Uterus (tissue), 2 donors: ENCODE results near the gene MYCBPAP.

Experiments
- POLR2A ChIP-seq, 2 donors: fragments of 450-650 bp; IDR thresholded peaks; one replicate each; pipeline ENCODE4 v1.6.1; 2016; ENCODE audit warnings: antibody characterized with exemption in 2 of 2, mild to moderate bottlenecking in 1 of 2, moderate library complexity in 1 of 2
- TF ChIP-seq, protein P1 (sequence below), 4 experiments: fragments of 200-600 bp in 2 of 4; fragments of 450-650 bp in 2 of 4; sonication (generic) in 2 of 4; IDR thresholded peaks; one replicate each; pipeline ENCODE4 v1.5.1; 2016 to 2019; ENCODE audit warnings: antibody characterized with exemption in 4 of 4, mild to moderate bottlenecking in 2 of 4, moderate library complexity in 1 of 4

DNA sequence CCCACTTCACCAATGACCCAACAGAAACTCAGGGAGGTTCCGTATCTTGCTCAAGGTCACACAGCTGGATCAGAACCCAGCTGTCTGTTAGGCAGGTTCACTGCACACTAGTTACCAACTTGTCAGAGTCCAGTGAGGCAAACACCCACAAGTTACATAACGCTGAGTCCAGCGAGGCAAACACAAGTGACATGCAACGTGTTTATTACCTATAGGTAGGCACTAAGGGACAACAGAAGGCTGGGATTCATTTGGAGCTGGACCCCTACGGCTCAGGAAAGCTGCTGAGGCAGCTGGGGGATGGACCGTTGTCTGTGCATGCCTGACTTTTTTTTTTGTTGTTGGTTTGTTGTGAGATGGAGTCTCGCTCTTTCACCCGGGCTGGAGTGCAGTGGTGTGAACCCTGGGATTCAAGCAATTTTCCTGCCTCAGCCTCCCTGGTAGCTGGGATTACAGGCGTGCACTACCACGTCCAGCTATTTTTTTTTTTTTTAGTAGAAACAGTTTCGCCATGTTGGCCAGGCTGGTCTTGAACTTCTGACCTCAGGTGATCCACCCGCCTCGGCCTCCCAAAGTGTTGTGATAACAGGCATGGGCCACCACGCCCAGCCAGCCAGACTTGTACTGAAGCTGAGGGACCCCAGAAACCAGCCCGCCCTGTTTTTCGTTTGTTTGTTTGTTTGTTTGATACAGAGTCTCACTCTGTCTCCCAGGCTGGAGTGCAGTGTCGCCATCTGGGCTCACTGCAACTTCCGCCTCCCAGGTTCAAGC, 31.5 kb upstream of the MYCBPAP start:
- TF ChIP-seq, protein P1, sequence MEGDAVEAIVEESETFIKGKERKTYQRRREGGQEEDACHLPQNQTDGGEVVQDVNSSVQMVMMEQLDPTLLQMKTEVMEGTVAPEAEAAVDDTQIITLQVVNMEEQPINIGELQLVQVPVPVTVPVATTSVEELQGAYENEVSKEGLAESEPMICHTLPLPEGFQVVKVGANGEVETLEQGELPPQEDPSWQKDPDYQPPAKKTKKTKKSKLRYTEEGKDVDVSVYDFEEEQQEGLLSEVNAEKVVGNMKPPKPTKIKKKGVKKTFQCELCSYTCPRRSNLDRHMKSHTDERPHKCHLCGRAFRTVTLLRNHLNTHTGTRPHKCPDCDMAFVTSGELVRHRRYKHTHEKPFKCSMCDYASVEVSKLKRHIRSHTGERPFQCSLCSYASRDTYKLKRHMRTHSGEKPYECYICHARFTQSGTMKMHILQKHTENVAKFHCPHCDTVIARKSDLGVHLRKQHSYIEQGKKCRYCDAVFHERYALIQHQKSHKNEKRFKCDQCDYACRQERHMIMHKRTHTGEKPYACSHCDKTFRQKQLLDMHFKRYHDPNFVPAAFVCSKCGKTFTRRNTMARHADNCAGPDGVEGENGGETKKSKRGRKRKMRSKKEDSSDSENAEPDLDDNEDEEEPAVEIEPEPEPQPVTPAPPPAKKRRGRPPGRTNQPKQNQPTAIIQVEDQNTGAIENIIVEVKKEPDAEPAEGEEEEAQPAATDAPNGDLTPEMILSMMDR (IDR thresholded peaks at IDR 0.05): no peak
- no peak for TF ChIP-seq POLR2A (IDR thresholded peaks at IDR 0.05)
